MCF 10A (cell line): ENCODE measurements around the gene BEND5. TPM values are rescaled to one million over a fixed set of nuclear protein-coding genes. Genes with fewer than 3 reads are reported as not detected.

Source experiments
- BruUV-seq: library from RNA; stranded (reverse); fragments of 400-500 nt; replicated peaks from 2 replicates; lab custom pipeline; 2021; lab: Mats Ljungman, UMichigan
- CTCF ChIA-PET: fragments of 300-600 bp; sonication (Branson Sonifier 250); formaldehyde crosslinking; extraction: SDS; loops from one replicate; lab custom pipeline; 2021; ENCODE audit warnings: antibody characterized with exemption, inconsistent platforms; lab: Yijun Ruan, JAX
- POLR2A ChIA-PET: fragments of 300-600, 350-650 bp; sonication (Branson Sonifier 250); formaldehyde crosslinking; extraction: SDS; loops from one replicate; lab custom pipeline; 2020; ENCODE audit warnings: antibody characterized with exemption, inconsistent platforms; lab: Yijun Ruan, JAX
- DNase-seq: peaks from one replicate; pipeline ENCODE4 v3.0.0-alpha.2; 2018; ENCODE audit not compliant: unreplicated experiment
- H3K27ac Mint-ChIP-seq: one replicate; pipeline ENCODE4 v1.8.0; 2022; ENCODE audit warnings: mild to moderate bottlenecking, low read depth, mixed read lengths; ENCODE audit not compliant: unreplicated experiment
- H3K27me3 Mint-ChIP-seq: one replicate; pipeline ENCODE4 v1.8.0; 2022; ENCODE audit warnings: mixed read lengths; ENCODE audit not compliant: insufficient read depth, unreplicated experiment
- H3K36me3 Mint-ChIP-seq: one replicate; pipeline ENCODE4 v1.8.0; 2022; ENCODE audit warnings: mild to moderate bottlenecking, moderate library complexity, mixed read lengths; ENCODE audit not compliant: insufficient read depth, unreplicated experiment
- H3K4me1 Mint-ChIP-seq: one replicate; pipeline ENCODE4 v1.8.0; 2022; ENCODE audit warnings: mixed read lengths; ENCODE audit not compliant: insufficient read depth, unreplicated experiment
- H3K4me3 Mint-ChIP-seq: one replicate; pipeline ENCODE4 v1.8.0; 2022; ENCODE audit warnings: mild to moderate bottlenecking, moderate library complexity, mixed read lengths; ENCODE audit not compliant: unreplicated experiment
- H3K9me3 Mint-ChIP-seq: one replicate; pipeline ENCODE4 v1.8.0; 2022; ENCODE audit warnings: mixed read lengths; ENCODE audit not compliant: unreplicated experiment
- intact Hi-C: fragments of 100-400 bp; cut with micrococcal nuclease; formaldehyde crosslinking; loops from 2 replicates; pipeline ENCODE4 v1.14.1; 2022
- total RNA-seq: library from RNA; stranded (reverse); gene quantifications from 2 replicates; pipeline ENCODE4 v1.2.3, GENCODE V29; 2022
- TF ChIP-seq, protein P1 (sequence below): fragments of 200-600 bp; IDR thresholded peaks from one replicate; pipeline ENCODE4 v1.8.0; 2022; ENCODE audit warnings: antibody characterized with exemption, mild to moderate bottlenecking; ENCODE audit not compliant: unreplicated experiment

The BEND5 gene
- total RNA-seq, 1 experiment from 2014 or later = not detected

DNA sequence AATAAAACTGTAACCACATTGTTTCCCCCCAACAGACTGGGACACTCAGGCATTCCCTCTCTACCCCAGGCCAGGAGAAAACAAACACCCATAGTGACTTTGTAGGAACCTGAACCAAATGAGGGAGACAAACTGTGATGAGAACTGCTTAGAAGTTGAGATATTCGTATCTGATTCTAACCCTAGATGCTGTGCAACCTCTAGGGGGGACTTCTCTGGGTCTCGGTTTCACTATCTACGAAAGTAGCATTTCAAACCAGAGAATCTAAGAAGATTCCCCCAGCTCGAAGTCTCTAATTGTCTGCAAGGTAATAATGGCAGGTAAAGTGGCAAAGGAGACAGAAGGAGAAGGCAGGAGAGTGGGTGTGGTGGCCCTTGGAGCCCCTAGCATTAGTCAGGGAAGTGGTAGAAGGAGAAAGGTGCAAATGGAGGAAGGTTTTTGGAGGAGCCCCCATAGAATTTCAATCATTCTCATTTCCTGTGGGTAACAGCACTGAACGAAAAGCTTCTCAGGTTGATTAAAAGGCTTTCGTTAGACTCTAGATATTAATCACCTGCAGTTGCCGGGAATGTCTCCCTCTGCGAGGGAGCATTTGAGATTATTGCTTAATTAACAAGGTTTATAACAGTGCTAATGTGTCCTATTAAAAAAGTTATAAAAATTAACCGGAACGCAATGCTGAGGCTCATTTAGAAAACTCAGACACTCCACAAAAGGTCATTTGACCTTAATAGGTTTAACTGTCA, 46.4 kb downstream of the BEND5 start:
- Mint-ChIP-seq H3K4me3 (no peak overlapping the region), H3K4me1 (no peaks in the 10 kb centered on the region), H3K36me3 (no peaks in the 10 kb centered on the region), H3K27me3 (peaks cover 8% of the 10 kb centered on the region), H3K9me3 (no peaks in the 10 kb centered on the region), H3K27ac (no peak overlapping the region)
- BruUV-seq = no TSS peak
- intact Hi-C loops = no loop called here
- TF ChIP-seq, protein P1, sequence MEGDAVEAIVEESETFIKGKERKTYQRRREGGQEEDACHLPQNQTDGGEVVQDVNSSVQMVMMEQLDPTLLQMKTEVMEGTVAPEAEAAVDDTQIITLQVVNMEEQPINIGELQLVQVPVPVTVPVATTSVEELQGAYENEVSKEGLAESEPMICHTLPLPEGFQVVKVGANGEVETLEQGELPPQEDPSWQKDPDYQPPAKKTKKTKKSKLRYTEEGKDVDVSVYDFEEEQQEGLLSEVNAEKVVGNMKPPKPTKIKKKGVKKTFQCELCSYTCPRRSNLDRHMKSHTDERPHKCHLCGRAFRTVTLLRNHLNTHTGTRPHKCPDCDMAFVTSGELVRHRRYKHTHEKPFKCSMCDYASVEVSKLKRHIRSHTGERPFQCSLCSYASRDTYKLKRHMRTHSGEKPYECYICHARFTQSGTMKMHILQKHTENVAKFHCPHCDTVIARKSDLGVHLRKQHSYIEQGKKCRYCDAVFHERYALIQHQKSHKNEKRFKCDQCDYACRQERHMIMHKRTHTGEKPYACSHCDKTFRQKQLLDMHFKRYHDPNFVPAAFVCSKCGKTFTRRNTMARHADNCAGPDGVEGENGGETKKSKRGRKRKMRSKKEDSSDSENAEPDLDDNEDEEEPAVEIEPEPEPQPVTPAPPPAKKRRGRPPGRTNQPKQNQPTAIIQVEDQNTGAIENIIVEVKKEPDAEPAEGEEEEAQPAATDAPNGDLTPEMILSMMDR = no peak
- DNase-seq = no peak
- ChIA-PET CTCF (interaction anchor here (0.5 to 2.4 kb wide), 2 partner anchors 33 to 377 kb away, joined by 3 to 8 read pairs; no protein-coding TSS in a partner anchor), POLR2A (no interaction called here)

DNA sequence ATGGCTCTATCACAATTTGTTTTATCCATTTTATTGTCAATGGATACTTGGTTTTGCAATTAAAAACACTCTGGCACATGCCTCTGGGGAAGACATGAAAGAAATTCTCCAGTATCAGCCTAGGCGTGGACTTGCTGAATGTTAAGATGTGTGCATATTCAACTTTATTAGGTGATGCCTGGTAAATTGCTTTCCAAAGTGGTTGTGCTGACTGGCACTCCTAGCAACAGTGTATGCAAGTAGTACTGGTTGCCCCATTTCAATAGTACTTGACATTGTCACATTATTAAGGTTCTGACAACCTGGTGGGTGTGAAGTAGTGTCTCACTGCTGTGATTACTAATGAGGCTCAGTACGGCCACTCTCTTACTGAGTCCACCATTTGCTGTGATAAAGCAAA, 48.1 kb downstream of the BEND5 start:
- Mint-ChIP-seq H3K4me3 (no peak overlapping the region), H3K27me3 (peaks cover 7% of the 10 kb centered on the region), H3K9me3 (no peaks in the 10 kb centered on the region), H3K36me3 (no peaks in the 10 kb centered on the region), H3K27ac (no peak overlapping the region), H3K4me1 (no peaks in the 10 kb centered on the region)
- no peak for DNase-seq
- no TSS peak for BruUV-seq
- intact Hi-C loops = no loop called here
- CTCF ChIA-PET = interaction anchor here (0.5 to 1.0 kb wide), 2 partner anchors 8 to 902 kb away, joined by 3 to 4 read pairs; no protein-coding TSS in a partner anchor
- POLR2A ChIA-PET = no interaction called here
- TF ChIP-seq, protein P1 = no peak

DNA sequence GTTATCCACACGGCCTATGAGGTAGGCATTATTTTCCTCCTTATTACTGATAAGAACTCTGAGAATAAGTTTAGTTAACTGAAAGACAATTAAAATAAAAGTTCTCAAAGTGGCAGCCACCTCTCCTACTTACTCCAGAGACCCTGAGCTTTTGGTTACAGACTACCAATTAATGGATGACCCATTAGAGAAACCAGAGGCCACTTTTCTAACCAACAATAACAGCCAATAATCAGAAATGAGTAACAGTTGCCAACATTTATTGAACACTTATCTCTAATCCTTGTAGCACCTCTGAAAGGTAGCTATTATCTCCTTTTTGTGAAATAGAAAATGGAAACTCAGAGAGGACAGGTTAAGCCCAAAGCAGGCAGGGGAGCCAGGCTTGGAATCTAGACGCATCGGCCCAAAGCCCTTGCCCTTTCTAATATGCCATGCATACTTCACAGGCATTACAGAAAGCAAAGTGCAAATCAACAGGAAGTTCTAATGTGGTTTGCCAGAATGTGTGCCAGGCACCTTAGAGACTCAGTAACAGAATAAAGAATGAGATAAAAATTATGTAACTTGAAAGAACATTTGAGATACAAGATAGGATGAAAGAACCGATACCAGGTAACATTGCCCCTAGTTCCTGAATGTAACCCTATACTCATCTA, 50.0 kb downstream of the BEND5 start:
- Mint-ChIP-seq H3K4me1 (no peaks in the 10 kb centered on the region), H3K4me3 (no peak overlapping the region), H3K36me3 (peaks cover 1% of the 10 kb centered on the region), H3K27me3 (peaks cover 19% of the 10 kb centered on the region), H3K27ac (no peak overlapping the region), H3K9me3 (no peaks in the 10 kb centered on the region)
- TF ChIP-seq, protein P1 = no peak
- BruUV-seq = no TSS peak
- POLR2A ChIA-PET = no interaction called here
- CTCF ChIA-PET = interaction anchor here (0.6 to 1.0 kb wide), 4 partner anchors 18 to 196 kb away, joined by 3 to 5 read pairs (median 4); no protein-coding TSS in a partner anchor
- intact Hi-C loops = no loop called here
- DNase-seq = no peak

DNA sequence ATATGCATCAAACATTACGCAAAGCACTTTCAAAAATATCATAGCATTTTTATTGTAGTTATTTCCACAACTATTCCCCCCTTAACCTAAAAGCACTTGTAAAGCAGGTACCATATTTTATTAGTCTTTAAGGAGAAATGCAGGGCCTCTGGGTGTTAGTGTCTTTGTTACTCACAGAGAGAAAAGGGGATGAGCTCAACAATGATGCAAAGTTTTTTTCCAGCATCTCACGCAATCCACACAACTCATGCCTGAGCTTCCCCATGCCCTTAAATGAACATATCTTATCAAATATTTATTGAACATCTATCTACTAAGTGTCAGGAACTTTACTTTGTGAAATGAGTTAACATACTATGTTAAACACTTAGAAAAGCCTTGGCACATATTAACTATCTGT, 50.6 kb downstream of the BEND5 start:
- BruUV-seq = no TSS peak

More for the DNA sequence above, 50.6 kb downstream of the BEND5 start:
- ChIA-PET CTCF (interaction anchor here (0.6 to 1.0 kb wide), 4 partner anchors 18 to 195 kb away, joined by 3 to 5 read pairs (median 4); no protein-coding TSS in a partner anchor), POLR2A (no interaction called here)
- peaks cover 19% of the 10 kb centered on the region for H3K27me3 Mint-ChIP-seq
- TF ChIP-seq, protein P1 = no peak
- no peak for DNase-seq
- no peak overlapping the region for H3K4me3 Mint-ChIP-seq
- no peaks in the 10 kb centered on the region for H3K4me1 Mint-ChIP-seq
- no peak overlapping the region for H3K27ac Mint-ChIP-seq
- intact Hi-C loops = no loop called here
- peaks cover 5% of the 10 kb centered on the region for H3K36me3 Mint-ChIP-seq
- no peaks in the 10 kb centered on the region for H3K9me3 Mint-ChIP-seq
